Prostate gland (tissue), 2 donors: Measurements from ENCODE around the gene SGMS2. TPM values are rescaled to one million over a fixed set of nuclear protein-coding genes. Genes with fewer than 3 reads are reported as not detected.

Experiments
- small RNA-seq, 2 donors: library from RNA; depleted of rRNA; stranded (forward); fragments of <200 nt; gene quantifications; one replicate each; pipeline ENCODE3, GENCODE V24; 2016
- total RNA-seq, 2 donors: library from RNA; depleted of rRNA; stranded (reverse); fragments of >200 nt; gene quantifications; one replicate each; pipeline ENCODE4 v1.1.0, GENCODE V29; 2016

Gene SGMS2
- total RNA-seq, 2 donors from 2014 or later, result 37.4 to 53.6 TPM

Small RNA genes lying within 50 kb of the gene (small RNA-seq; reads per million reads assigned to genes)
- gene RNU6-733P, result 0 reads per million in 2 donors

Other genes starting within 250 kb of the SGMS2 start
- gene PAPSS1, start 104.7 kb upstream of the SGMS2 start, total RNA-seq, result 10 to 100 TPM; 38.3 to 74.6 TPM
- 10 to 100 TPM in 1 of 2 donors, 1 to 10 TPM in 1; 8.0 to 13.5 TPM for gene CYP2U1, start 106.6 kb downstream of the SGMS2 start, total RNA-seq
- 10 to 100 TPM; 69.0 to 75.2 TPM for gene HADH, start 165.0 kb downstream of the SGMS2 start, total RNA-seq